HepG2 (cell line): ENCODE results near the gene ACBD6. TPM values are rescaled to one million over a fixed set of nuclear protein-coding genes. Genes with fewer than 3 reads are reported as not detected.

Experiments
- AHDC1 ChIP-seq: sonication (generic); formaldehyde crosslinking; IDR thresholded peaks from 2 replicates; pipeline ENCODE4 v1.5.1; 2020; ENCODE audit warnings: mild to moderate bottlenecking, missing genetic modification reagents, borderline replicate concordance
- ATRX ChIP-seq: sonication (generic); formaldehyde crosslinking; IDR thresholded peaks from 2 replicates; pipeline ENCODE4 v1.4.0; 2020; ENCODE audit warnings: missing genetic modification reagents, borderline replicate concordance
- ERF ChIP-seq: IDR thresholded peaks from 2 replicates; pipeline ENCODE4 v1.6.1; 2018; ENCODE audit warnings: missing biosample characterization, missing genetic modification reagents
- ETS1 ChIP-seq: sonication (generic); formaldehyde crosslinking; IDR thresholded peaks from 2 replicates; pipeline ENCODE4 v1.4.0; 2020; ENCODE audit warnings: missing genetic modification reagents
- MED8 ChIP-seq: sonication (generic); formaldehyde crosslinking; IDR thresholded peaks from 2 replicates; pipeline ENCODE4 v1.8.1; 2023; ENCODE audit warnings: mild to moderate bottlenecking, missing genetic modification reagents; ENCODE audit not compliant: insufficient replicate concordance
- NPAS2 ChIP-seq: sonication (generic); formaldehyde crosslinking; IDR thresholded peaks from 2 replicates; pipeline ENCODE4 v1.8.0; 2022; ENCODE audit warnings: mild to moderate bottlenecking, missing genetic modification reagents, borderline replicate concordance
- PHB2 ChIP-seq: fragments of 450-650 bp; IDR thresholded peaks from 2 replicates; pipeline ENCODE4 v1.6.1; 2018; ENCODE audit not compliant: partially characterized antibody
- POLR2AphosphoS5 ChIP-seq: IDR thresholded peaks from 2 replicates; pipeline ENCODE4 v1.6.1; 2012; ENCODE audit warnings: low read depth, low read length
- RFX5 ChIP-seq: IDR thresholded peaks from 2 replicates; pipeline ENCODE4 v1.6.1; 2011; ENCODE audit warnings: low read depth, low read length, improper control_type of control experiment
- SNAPC4 ChIP-seq: sonication (generic); formaldehyde crosslinking; IDR thresholded peaks from 2 replicates; pipeline ENCODE4 v1.4.0; 2020; ENCODE audit warnings: mild to moderate bottlenecking, missing genetic modification reagents
- ZFX ChIP-seq: sonication (generic); formaldehyde crosslinking; IDR thresholded peaks from 2 replicates; pipeline ENCODE4 v1.4.0; 2020; ENCODE audit warnings: mild to moderate bottlenecking, low read depth, missing genetic modification reagents, moderate library complexity
- ZKSCAN5 ChIP-seq: sonication (generic); formaldehyde crosslinking; IDR thresholded peaks from 2 replicates; pipeline ENCODE4 v1.5.1; 2020; ENCODE audit warnings: mild to moderate bottlenecking, missing genetic modification reagents
- ZNF296 ChIP-seq: sonication (generic); formaldehyde crosslinking; conservative IDR thresholded peaks from 2 replicates; pipeline ENCODE4 v1.5.0; 2020; ENCODE audit warnings: mild to moderate bottlenecking, missing genetic modification reagents
- ZNF496 ChIP-seq: sonication (generic); formaldehyde crosslinking; IDR thresholded peaks from 2 replicates; pipeline ENCODE4 v1.8.1; 2023; ENCODE audit warnings: mild to moderate bottlenecking, moderate library complexity, missing genetic modification reagents; ENCODE audit not compliant: insufficient replicate concordance
- ZNF720 ChIP-seq: sonication (generic); formaldehyde crosslinking; IDR thresholded peaks from 2 replicates; pipeline ENCODE4 v1.4.0; 2020; ENCODE audit warnings: missing genetic modification reagents
- ZXDC ChIP-seq: sonication (generic); formaldehyde crosslinking; IDR thresholded peaks from 2 replicates; pipeline ENCODE4 v1.5.0; 2020; ENCODE audit warnings: mild to moderate bottlenecking, missing genetic modification reagents
- polyA plus RNA-seq, 8 experiments: library from polyadenylated mRNA; depleted of rRNA in 3 of 8; stranded (reverse) in 7 of 8; unstranded in 1 of 8; fragments of >200 nt; fragmentation: Illumina TruSeq in 4 of 8; extraction: Trizol in 4 of 8; gene quantifications; 2 replicates each; pipeline versions ENCODE4 v1.2.1 to v1.2.3, GENCODE V29; 2011 to 2016; ENCODE audit warnings: low read depth in 4 of 8, missing spikeins in 1 of 8, mixed read lengths in 1 of 8; ENCODE audit not compliant: insufficient read depth in 1 of 8
- total RNA-seq, 5 experiments: library from RNA; depleted of rRNA; stranded (reverse); fragments of >200 nt; fragmentation: Illumina TruSeq; extraction: Trizol; gene quantifications; 2 replicates each; pipeline ENCODE4 v1.2.3, GENCODE V29; 2016; ENCODE audit warnings: low read depth in 1 of 5

Gene ACBD6
- total and polyA plus RNA-seq, 2 of the 13 experiments (the other 11 are each of a cell fraction or from before 2014, with no cell fraction given) = 33.5 to 47.2 TPM

GRCh38 chr1:180291004-180291403 lies 211.4 kb downstream of the ACBD6 start (continued):
- TF ChIP-seq ZNF496 (CRISPR knock-in tag) (no peak), ETS1 (CRISPR knock-in tag) (no peak), ZFX (CRISPR knock-in tag) (no peak), SNAPC4 (CRISPR knock-in tag) (no peak), ATRX (CRISPR knock-in tag) (no peak), ZXDC (no peak), RFX5 (no peak), POLR2AphosphoS5 (no peak), MED8 (CRISPR knock-in tag) (no peak), NPAS2 (CRISPR knock-in tag) (no peak), ERF (CRISPR knock-in tag) (0 out of 2 replicates have a peak, but pooled peaks have one; percentile 30), ZNF720 (CRISPR knock-in tag) (no peak), ZKSCAN5 (CRISPR knock-in tag) (no peak), ZNF296 (CRISPR knock-in tag) (no peak), AHDC1 (CRISPR knock-in tag) (peak; percentile 54; the same call in 1 of the 2 replicates), PHB2 (no peak)
